Thyroid gland (tissue), 4 donors: ENCODE results near the gene PARD3B. TPM values are rescaled to one million over a fixed set of nuclear protein-coding genes. Genes with fewer than 3 reads are reported as not detected.

Source experiments
- DNase-seq, 2 donors: peaks; one replicate each; pipeline ENCODE4 v3.0.0-alpha.2; 2019
- H3K27ac ChIP-seq, 3 donors: fragments of 200-600 bp; sonication (generic); 1 replicate in 2 of 3; 2 replicates in 1 of 3; pipeline ENCODE4 v1.5.1; 2016 to 2019; ENCODE audit warnings: mild to moderate bottlenecking in 1 of 3, moderate library complexity in 1 of 3
- H3K27me3 ChIP-seq: fragments of 200-600 bp; sonication (generic); one replicate; pipeline ENCODE4 v1.5.1; 2019
- H3K36me3 ChIP-seq, 2 donors: fragments of 200-600 bp; sonication (generic); one replicate each; pipeline ENCODE4 v1.5.1; 2016 to 2019
- H3K4me1 ChIP-seq, 2 donors: fragments of 200-600 bp; sonication (generic); one replicate each; pipeline ENCODE4 v1.5.1; 2017 to 2019
- H3K4me3 ChIP-seq, 3 donors: fragments of 200-600 bp; sonication (generic); replicated peaks in 1 of 3; 1 replicate in 2 of 3; 2 replicates in 1 of 3; pipeline ENCODE4 v1.5.1; 2016; ENCODE audit warnings: mild to moderate bottlenecking in 1 of 3
- H3K9me3 ChIP-seq: fragments of 200-600 bp; sonication (generic); one replicate; pipeline ENCODE4 v1.5.1; 2017
- POLR2A ChIP-seq, 2 donors: fragments of 450-650 bp; IDR thresholded peaks; one replicate each; pipeline ENCODE4 v1.6.1; 2017; ENCODE audit warnings: antibody characterized with exemption in 2 of 2, mild to moderate bottlenecking in 2 of 2, moderate library complexity in 1 of 2
- WGBS, 2 donors: methylation state at CpG; one replicate each; pipeline ENCODE4 v1.1.5; 2017; 5-methylcytosine and 5-hydroxymethylcytosine counted together
- intact Hi-C: fragments of 100-400 bp; cut with DNase I; formaldehyde crosslinking; loops from one replicate; pipeline ENCODE4 v1.15.1; 2023
- total RNA-seq, 4 donors: library from RNA; depleted of rRNA; stranded (reverse); fragments of >200 nt; gene quantifications; one replicate each; pipeline ENCODE4 v1.2.3, GENCODE V29; 2016
- TF ChIP-seq, protein P1 (sequence below), 6 experiments: fragments of 200-600 bp in 3 of 6; fragments of 450-650 bp in 3 of 6; sonication (generic) in 3 of 6; IDR thresholded peaks; one replicate each; pipeline ENCODE4 v1.5.1; 2016 to 2019; ENCODE audit warnings: antibody characterized with exemption in 6 of 6, mild to moderate bottlenecking in 2 of 6, inconsistent platforms in 1 of 6, moderate library complexity in 1 of 6

PARD3B gene
- total RNA-seq, 4 donors from 2014 or later = 27.0 to 43.4 (median 34.6) TPM

DNA sequence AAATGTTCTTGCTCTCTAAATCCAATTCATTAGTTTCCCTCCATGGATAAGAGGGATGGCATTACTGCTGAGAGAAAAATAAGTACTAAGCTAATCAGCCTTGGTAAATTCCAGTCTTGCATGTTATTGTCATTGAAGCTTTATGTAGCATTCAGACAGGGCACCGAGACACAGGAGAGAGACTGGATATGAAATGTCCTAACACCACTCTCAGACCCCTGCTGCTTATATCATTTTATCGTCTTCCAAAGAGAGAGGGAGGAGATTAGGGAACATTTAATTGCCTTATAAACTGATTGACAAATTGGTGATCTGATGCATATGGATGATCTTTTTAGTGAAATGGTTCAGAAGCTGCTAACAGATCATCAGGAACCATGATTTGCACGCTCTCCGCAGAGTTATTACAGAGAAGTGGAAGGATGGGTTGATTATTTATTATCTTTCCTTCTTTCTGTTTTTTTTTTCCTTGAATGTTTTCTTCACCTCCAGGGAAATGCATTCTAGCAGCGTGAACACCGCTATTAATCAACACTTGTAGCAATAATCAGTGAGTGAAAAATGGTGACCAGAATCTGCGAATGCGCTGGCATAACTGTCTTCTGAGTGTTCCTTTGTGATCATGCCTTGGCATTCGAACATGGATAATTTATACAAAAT is 986.3 kb downstream of the PARD3B start:
- Histone ChIP-seq H3K4me1 (no peaks in the 10 kb centered on the region), H3K36me3 (no peaks in the 10 kb centered on the region), H3K27ac (no peak overlapping the region), H3K9me3 (no peaks in the 10 kb centered on the region), H3K4me3 (no peak overlapping the region), H3K27me3 (no peaks in the 10 kb centered on the region)
- intact Hi-C loops = no loop called here
- DNase-seq = no peak
- TF ChIP-seq POLR2A (IDR thresholded peaks at IDR 0.05) = no peak
- TF ChIP-seq, protein P1, sequence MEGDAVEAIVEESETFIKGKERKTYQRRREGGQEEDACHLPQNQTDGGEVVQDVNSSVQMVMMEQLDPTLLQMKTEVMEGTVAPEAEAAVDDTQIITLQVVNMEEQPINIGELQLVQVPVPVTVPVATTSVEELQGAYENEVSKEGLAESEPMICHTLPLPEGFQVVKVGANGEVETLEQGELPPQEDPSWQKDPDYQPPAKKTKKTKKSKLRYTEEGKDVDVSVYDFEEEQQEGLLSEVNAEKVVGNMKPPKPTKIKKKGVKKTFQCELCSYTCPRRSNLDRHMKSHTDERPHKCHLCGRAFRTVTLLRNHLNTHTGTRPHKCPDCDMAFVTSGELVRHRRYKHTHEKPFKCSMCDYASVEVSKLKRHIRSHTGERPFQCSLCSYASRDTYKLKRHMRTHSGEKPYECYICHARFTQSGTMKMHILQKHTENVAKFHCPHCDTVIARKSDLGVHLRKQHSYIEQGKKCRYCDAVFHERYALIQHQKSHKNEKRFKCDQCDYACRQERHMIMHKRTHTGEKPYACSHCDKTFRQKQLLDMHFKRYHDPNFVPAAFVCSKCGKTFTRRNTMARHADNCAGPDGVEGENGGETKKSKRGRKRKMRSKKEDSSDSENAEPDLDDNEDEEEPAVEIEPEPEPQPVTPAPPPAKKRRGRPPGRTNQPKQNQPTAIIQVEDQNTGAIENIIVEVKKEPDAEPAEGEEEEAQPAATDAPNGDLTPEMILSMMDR (IDR thresholded peaks at IDR 0.05) = no peak
- 93 to 95% methylated on average over 9 of the region's 9 CpGs for WGBS, 2 donors

DNA sequence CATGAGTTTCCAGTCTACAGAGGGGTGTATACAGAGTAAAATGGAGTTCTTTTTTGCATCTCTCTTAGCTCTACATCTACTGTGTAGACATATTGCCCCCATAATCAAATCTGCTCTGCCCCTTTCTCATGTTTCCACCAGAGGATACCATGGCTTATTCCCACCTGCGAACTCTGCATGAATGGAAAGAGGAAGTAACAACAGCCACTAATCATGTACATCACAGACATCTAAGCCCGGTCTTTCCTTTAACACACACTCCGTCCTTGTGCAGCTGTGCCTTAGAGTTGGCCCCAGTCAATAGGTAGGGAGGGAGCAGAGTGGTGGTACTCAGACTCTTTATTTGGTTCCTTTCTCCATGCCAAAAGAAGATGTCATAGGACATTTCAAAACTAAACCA is 989.7 kb downstream of the PARD3B start:
- Histone ChIP-seq H3K27ac (no peak overlapping the region), H3K4me1 (peaks cover 4 to 8% of the 10 kb centered on the region in 2 donors), H3K36me3 (no peaks in the 10 kb centered on the region), H3K27me3 (no peaks in the 10 kb centered on the region), H3K4me3 (no peak overlapping the region), H3K9me3 (no peaks in the 10 kb centered on the region)
- WGBS, 2 donors = 87 to 89% methylated on average over 3 of the region's 3 CpGs
- TF ChIP-seq POLR2A (IDR thresholded peaks at IDR 0.05) = no peak
- TF ChIP-seq, protein P1 (IDR thresholded peaks at IDR 0.05) = no peak
- DNase-seq = no peak
- intact Hi-C loops = no loop called here

DNA sequence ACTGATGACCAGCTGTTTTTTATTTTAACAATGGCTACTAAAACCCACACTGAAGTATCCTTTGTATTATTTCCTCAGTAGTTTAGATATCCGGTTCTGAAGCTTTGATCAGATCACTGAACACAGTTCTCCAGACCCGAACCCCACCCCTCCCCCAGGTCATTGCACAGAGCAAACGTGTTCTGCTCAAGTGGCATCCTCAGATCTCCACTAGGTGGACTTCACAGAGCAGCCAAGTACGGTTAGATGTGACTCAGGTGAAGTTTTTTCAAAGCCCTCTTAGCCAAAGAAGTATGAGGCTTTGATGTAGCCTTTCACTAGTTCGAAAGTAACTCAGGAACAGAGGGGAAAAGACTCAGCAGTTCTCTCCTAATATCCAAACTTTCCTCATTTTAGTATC is 994.3 kb downstream of the PARD3B start:
- intact Hi-C loops = no loop called here
- Histone ChIP-seq H3K4me3 (no peak overlapping the region), H3K36me3 (no peaks in the 10 kb centered on the region), H3K9me3 (no peaks in the 10 kb centered on the region), H3K4me1 (peaks cover 12 to 19% of the 10 kb centered on the region in 2 donors), H3K27me3 (no peaks in the 10 kb centered on the region), H3K27ac (no peak overlapping the region)
- WGBS, 2 donors = 38 to 42% methylated on average over 5 of the region's 5 CpGs
- TF ChIP-seq, protein P1 (IDR thresholded peaks at IDR 0.05) = peak in 3 of 6 experiments; percentile 25 to 32 (median 30)
- TF ChIP-seq POLR2A (IDR thresholded peaks at IDR 0.05) = no peak
- peak; percentile 59 to 72 for DNase-seq

DNA sequence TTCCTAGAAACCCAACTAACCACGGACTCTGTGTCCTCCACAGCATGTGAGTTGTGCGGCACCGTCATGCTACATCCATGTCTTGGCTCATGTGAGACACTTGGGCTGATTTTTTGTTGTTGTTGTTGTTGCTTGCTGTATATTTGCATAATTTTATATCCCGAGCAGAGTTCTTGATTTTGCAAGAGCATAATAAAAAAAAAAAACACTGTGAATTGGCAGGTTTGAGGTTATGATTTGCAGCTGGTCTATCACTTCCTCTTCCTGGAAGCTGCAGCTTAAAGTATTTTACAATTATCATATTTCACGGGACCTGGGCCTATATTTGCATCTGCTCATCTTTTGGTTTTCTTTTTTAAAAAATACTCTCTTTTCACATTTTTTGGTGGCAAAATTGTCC is 994.8 kb downstream of the PARD3B start:
- no peaks in the 10 kb centered on the region for H3K36me3 ChIP-seq
- DNase-seq = no peak
- H3K27ac ChIP-seq = no peak overlapping the region
- TF ChIP-seq, protein P1 (IDR thresholded peaks at IDR 0.05) = no peak
- TF ChIP-seq POLR2A (IDR thresholded peaks at IDR 0.05) = no peak
- peaks cover 12 to 19% of the 10 kb centered on the region in 2 donors for H3K4me1 ChIP-seq
- H3K4me3 ChIP-seq = no peak overlapping the region
- H3K9me3 ChIP-seq = no peaks in the 10 kb centered on the region
- intact Hi-C loops = no loop called here
- H3K27me3 ChIP-seq = no peaks in the 10 kb centered on the region
- WGBS, 2 donors = 62 to 64% methylated on average over 5 of the region's 5 CpGs

DNA sequence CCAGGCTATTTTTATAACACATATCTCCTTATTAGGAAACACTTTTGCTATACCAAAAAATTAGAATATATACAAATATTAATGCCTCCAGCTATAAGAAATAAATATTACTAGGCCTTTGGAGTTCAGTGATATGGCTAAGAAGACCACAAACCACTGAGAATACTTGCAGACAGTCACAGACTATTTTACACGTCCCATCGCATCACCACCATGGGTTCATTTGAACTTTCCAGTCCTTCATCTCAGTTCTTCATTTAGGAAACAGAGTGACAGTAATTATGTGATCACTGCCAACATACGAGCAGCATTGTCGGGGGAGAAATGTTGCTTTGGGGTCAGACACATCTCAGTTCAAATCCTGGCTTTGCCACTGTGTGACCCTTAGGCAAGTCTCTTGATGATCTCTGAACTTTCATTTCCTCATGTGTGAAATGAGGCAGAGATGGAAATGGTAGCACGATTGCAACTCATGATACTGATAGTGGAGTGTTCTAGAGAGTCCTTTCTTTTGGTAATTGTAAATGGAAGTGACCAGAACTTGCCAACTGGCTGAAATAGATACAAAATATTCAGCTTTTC is 998.1 kb downstream of the PARD3B start:
- intact Hi-C loops = no loop called here
- DNase-seq = no peak
- WGBS, 2 donors = 89 to 92% methylated on average over 5 of the region's 5 CpGs
- H3K9me3 ChIP-seq = no peaks in the 10 kb centered on the region
- no peaks in the 10 kb centered on the region for H3K27me3 ChIP-seq
- H3K27ac ChIP-seq = no peak overlapping the region
- no peak overlapping the region for H3K4me3 ChIP-seq
- H3K36me3 ChIP-seq = no peaks in the 10 kb centered on the region
- H3K4me1 ChIP-seq = peaks cover 12 to 19% of the 10 kb centered on the region in 2 donors
- TF ChIP-seq, protein P1 (IDR thresholded peaks at IDR 0.05) = no peak
- no peak for TF ChIP-seq POLR2A (IDR thresholded peaks at IDR 0.05)
